MG63 (cell line): Measurements from ENCODE around the gene GNB1L. TPM values are rescaled to one million over a fixed set of nuclear protein-coding genes. Genes with fewer than 3 reads are reported as not detected.

Experiments
- DNase-seq: peaks from one replicate; pipeline ENCODE4 v3.0.0-alpha.2; 2020
- H3K27me3 ChIP-seq: fragments of 250-450 bp; sonication (Bioruptor Pico); 2 replicates; pipeline ENCODE4 v1.5.1; 2020; ENCODE audit warnings: mild to moderate bottlenecking, moderate library complexity
- H3K36me3 ChIP-seq: fragments of 250-450 bp; sonication (Bioruptor Pico); 2 replicates; pipeline ENCODE4 v1.5.1; 2020; ENCODE audit warnings: mild to moderate bottlenecking, moderate library complexity
- H3K4me3 ChIP-seq: fragments of 250-450 bp; sonication (Bioruptor Pico); 2 replicates; pipeline ENCODE4 v1.5.1; 2020; ENCODE audit warnings: mild to moderate bottlenecking, moderate library complexity
- H3K9me3 ChIP-seq: fragments of 250-450 bp; sonication (Bioruptor Pico); 2 replicates; pipeline ENCODE4 v1.5.1; 2020; ENCODE audit warnings: mild to moderate bottlenecking, moderate library complexity
- total RNA-seq: library from RNA; depleted of rRNA; stranded (reverse); fragments of >200 nt; shearing (Covaris generic); gene quantifications from 2 replicates; pipeline ENCODE4 v1.2.3, GENCODE V29; 2014; ENCODE audit warnings: low replicate concordance

The GNB1L gene
- total RNA-seq, 1 experiment from 2014 or later, result 25.2 TPM

DNA sequence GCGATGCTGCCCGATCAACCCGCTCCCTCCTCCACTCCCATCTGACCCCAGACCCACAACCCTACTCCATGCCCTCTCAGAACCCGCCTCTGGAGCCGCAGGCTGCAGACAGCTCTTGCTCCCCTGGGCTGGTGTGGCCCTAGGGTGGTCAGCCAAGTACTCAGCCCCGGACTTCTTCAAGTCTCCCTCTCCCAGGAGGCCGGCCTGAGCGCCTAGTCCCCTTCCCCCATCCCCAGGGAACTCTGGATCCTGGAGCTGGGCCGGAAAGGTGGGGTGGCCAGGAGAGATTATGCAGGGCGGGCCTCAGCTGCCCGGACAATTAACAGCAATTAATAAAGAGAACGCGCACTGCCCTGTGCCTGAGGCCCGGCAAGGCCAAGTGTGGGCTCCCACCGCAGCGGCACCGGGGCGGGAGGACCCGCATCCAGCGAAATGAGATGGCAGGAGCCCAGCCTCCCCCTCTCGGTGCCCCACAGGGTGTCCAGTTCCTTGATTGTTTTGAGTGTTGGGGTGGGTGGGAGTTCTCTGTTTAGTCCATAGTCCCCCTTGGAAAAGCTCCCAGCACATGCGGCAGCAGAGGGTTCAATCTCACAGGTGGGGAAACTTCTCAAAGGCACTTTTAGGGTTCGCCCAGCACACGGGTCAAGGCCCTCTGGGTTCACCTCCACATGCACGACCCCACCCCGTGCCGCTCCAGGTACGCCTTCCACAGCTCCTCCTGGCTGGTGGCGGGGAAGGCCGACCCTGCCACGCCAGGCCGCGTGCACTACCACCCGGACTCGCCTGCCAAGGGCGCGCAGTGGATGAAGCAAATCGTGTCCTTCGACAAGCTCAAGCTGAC, 91.0 kb downstream of the GNB1L start:
- Histone ChIP-seq H3K27me3 (no peaks in the 10 kb centered on the region), H3K4me3 (no peak overlapping the region), H3K9me3 (no peaks in the 10 kb centered on the region), H3K36me3 (peaks cover 45% of the 10 kb centered on the region)
- no peak for DNase-seq

GRCh38 chr22:19762568-19763457, 91.9 kb downstream of the GNB1L start:
- DNase-seq, result no peak
- peak overlapping the region; percentile 61 for H3K4me3 ChIP-seq
- H3K27me3 ChIP-seq, result no peaks in the 10 kb centered on the region
- H3K36me3 ChIP-seq, result peaks cover 41% of the 10 kb centered on the region
- H3K9me3 ChIP-seq, result no peaks in the 10 kb centered on the region

GRCh38 chr22:19761725-19762567, 92.7 kb downstream of the GNB1L start:
- DNase-seq, result peak; percentile 43
- H3K9me3 ChIP-seq, result no peaks in the 10 kb centered on the region
- H3K36me3 ChIP-seq, result peaks cover 38% of the 10 kb centered on the region
- peak overlapping the region; percentile 61 for H3K4me3 ChIP-seq
- no peaks in the 10 kb centered on the region for H3K27me3 ChIP-seq

GRCh38 chr22:19760951-19761724, 93.5 kb downstream of the GNB1L start:
- peak overlapping the region; percentile 61 for H3K4me3 ChIP-seq
- DNase-seq, result no peak
- no peaks in the 10 kb centered on the region for H3K9me3 ChIP-seq
- peaks cover 36% of the 10 kb centered on the region for H3K36me3 ChIP-seq
- no peaks in the 10 kb centered on the region for H3K27me3 ChIP-seq

DNA sequence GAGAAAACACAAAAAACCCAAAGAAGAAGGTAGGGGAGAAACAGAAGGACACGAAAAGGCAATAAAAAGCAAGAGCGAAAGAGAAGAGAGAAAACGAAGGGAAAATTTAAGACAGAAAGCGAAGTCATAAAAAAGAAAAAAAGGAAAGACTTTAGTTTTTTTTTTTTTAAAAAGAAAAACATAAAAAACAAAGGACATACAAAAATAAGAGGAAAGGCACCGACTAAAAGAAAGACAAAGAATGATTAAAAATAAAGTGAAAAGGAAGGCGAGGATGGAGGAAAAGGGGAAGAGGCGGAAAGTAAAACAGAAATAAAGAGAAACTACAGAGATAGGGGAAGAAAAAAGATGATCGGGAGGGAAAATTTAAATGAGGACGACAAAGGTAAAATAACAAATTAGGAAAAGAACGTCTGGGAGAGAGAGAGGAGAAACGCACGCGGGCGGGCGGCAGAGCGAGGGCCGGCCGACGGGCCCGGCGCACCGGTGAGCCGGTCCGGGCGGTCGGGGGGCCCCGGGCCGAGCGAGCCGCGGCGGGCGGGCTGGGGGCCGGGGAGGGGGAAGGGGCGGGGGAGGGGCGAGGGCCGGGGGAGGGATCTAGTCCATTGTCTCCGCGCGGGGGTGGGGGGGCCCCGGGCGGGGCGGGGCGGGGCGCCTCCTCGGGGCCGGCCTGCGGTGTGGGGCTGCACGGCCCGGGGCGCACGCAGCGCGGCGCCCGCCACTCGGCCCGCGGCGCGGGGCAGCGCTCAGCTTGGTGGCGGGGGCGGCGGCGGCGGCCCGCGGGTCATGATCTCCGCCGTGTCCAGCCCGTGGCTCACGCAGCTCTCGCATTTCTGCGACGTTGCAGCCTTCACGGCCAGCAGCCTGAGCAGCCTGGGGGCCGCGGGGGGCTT, 94.4 kb downstream of the GNB1L start, which contains the start of gene TBX1:
TBX1 (plus strand) TSS at position 721 of the 893 bp plus-strand sequence; CDS start at position 787, 66 bp downstream.
- Histone ChIP-seq H3K27me3 (no peaks in the 10 kb centered on the region), H3K36me3 (peaks cover 34% of the 10 kb centered on the region), H3K9me3 (no peaks in the 10 kb centered on the region), H3K4me3 (peak within 1 kb of the TSS; percentile 61)
- DNase-seq, result peak; percentile 40

DNA sequence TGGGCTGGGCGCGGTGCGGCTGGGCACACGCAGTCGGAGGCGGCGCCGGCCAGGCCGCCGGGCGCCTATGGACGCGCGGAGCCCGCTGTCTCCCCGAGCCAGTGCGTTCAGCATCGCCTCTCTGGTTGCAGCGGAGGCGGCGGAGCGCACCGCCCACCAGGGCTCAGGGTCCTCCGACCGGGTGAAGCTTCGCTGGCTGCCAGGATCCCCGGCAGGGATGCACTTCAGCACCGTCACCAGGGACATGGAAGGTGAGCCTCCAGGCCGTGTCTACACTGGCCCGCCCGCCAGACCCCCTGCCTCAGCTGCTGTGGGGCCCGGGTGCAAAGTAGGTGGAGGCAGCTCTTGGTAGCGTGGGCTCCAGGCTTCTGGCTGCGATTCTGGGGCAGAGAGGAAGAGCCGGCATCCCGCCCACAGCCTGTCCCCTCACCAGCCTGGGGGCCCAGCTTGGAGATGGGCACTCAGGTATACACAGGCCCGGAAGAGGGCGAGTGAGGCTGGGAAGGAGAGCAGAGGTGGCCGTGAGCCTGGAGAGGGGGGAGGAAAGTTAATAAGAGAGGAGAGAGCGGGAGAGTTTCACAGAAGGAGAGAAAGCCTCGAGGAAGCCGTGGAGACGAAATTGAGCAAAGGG, 95.1 kb downstream of the GNB1L start:
- Histone ChIP-seq H3K36me3 (peaks cover 26% of the 10 kb centered on the region), H3K4me3 (peak overlapping the region; percentile 56), H3K27me3 (no peaks in the 10 kb centered on the region), H3K9me3 (no peaks in the 10 kb centered on the region)
- peak; percentile 42 for DNase-seq

- Histone ChIP-seq H3K27me3 (no peaks in the 10 kb centered on the region), H3K9me3 (no peaks in the 10 kb centered on the region), H3K36me3 (peaks cover 20% of the 10 kb centered on the region), H3K4me3 (peak overlapping the region; percentile 56; the same call in 1 of the 2 replicates)
- no peak for DNase-seq
These were observed 95.7 kb downstream of the GNB1L start for GRCh38 chr22:19758896-19759426.

- DNase-seq, result no peak
- H3K4me3 ChIP-seq, result no peak overlapping the region
- H3K27me3 ChIP-seq, result no peaks in the 10 kb centered on the region
- H3K9me3 ChIP-seq, result no peaks in the 10 kb centered on the region
- H3K36me3 ChIP-seq, result peaks cover 13% of the 10 kb centered on the region
These were observed 96.4 kb downstream of the GNB1L start for GRCh38 chr22:19757985-19758895.

- H3K9me3 ChIP-seq, result no peaks in the 10 kb centered on the region
- no peak for DNase-seq
- no peak overlapping the region for H3K4me3 ChIP-seq
- H3K27me3 ChIP-seq, result no peaks in the 10 kb centered on the region
- H3K36me3 ChIP-seq, result peaks cover 4% of the 10 kb centered on the region
These were observed 97.3 kb downstream of the GNB1L start for GRCh38 chr22:19757140-19757984.

DNA sequence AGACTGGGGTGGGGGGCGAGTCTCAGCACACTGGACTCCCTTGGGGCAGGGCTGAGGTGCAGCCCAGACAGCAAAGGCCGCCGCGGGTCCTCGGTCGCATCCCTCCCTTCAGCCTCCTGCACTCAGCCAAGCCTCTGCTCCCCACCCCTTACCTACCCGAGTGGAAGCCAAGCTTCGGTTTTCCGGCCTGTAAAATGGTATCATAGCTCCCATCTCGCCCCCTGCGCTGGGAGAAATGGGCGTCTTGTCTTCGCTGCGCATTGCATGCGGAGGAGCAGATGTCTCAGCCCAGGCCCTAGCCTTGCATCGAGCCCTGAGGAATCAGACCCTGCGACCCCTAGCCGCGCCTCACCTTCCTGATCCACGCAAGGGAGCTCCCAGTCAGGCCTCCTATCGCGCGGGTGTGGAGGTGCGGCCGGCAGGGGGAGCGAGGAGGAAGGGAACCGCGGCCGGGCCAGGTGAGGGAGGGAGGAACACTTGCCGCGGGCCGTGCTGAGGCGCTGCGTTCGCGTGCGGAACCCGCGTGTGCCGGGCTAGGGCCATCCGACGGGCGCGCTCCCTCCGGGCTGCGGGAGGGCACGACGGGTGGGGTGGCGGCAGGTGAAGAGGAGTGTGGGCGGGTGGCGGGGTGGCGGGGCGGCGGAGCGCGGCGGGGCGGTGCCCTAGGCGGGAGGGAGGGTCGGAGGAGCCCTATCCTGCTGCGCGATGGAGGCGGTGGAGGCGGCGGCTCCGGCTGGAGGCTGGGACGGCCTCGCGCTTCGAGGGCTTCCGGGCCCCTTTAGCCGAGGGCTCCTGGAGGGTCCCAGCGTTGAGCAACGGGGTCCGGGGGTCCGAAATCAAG, 98.2 kb downstream of the GNB1L start:
- Histone ChIP-seq H3K9me3 (no peaks in the 10 kb centered on the region), H3K36me3 (no peaks in the 10 kb centered on the region), H3K27me3 (no peaks in the 10 kb centered on the region), H3K4me3 (no peak overlapping the region)
- DNase-seq, result no peak

DNA sequence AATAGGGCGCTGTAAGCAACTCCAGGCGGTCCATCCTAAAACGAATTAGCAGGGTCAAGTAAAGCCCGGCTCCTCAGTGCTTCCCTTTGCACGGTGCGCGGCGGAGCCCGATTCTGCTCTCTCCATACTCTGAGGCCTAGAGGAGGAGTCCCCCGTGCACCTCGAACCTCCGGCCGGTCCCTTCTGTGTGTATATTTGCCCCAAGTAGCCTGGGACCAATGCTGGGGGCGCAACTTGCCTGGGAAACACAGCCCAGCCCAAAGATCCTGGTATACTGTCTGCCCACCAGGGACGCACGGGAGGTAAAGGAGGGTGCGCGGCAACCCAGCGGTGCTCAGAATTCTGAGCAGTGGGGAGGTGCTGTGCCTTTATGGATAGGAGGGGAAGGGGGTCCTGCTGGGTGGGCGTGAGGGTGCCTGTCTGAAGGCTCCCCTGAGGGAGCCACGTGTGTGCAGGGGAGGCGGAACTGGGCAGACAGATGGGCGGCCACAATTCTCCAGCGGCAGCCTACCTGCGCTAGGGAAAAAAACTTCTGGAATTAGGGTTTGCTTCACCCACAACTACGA, 98.9 kb downstream of the GNB1L start:
- DNase-seq, result no peak
- Histone ChIP-seq H3K27me3 (no peaks in the 10 kb centered on the region), H3K9me3 (no peaks in the 10 kb centered on the region), H3K4me3 (no peak overlapping the region), H3K36me3 (no peaks in the 10 kb centered on the region)
